ENCODE data around the gene STYX.

The STYX gene

DNA sequence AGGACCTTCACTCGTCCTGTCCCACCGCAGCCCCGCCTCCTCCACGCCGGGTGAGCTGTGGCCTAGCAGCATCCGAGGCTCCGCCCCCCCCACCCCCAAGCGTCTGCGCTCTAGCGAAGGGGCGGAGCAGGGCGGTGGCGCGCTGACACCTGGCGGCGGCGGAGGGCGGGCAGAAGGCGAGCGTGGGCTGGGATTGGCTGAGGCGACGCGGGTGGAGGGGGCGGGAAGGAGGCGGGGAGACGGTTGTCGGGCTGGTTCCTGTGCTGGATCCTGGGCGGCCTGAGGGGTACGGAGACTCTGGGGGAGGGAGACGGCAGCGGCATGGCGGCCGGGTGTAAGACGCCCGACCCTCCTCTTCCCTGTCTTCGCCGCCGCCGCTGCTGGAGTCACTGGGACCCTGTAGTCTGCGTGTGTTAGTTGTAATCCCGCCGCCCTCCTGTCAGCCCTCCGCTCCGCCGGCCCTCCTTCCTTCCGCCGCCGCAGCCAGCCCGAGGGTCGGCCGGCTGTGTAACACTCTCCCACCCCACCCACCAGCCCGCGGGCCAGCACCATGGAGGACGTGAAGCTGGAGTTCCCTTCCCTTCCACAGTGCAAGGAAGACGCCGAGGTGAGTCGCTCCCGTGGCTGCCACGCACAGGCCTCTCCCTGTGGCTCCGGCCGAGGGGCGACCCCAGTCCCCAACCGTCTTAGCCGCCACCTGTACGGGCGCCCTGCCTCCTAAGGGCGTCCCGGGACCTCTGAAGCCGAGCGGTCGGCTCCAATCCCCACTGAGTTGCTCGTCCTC lies at the start of gene STYX:
Gene STYX (plus strand): TSS at position 242 of the 784 bp plus-strand sequence. CDS start 309 bp downstream, at position 551.
- peak; percentile 97 for DNase-seq (ENCODE audit: low read depth)

DNA sequence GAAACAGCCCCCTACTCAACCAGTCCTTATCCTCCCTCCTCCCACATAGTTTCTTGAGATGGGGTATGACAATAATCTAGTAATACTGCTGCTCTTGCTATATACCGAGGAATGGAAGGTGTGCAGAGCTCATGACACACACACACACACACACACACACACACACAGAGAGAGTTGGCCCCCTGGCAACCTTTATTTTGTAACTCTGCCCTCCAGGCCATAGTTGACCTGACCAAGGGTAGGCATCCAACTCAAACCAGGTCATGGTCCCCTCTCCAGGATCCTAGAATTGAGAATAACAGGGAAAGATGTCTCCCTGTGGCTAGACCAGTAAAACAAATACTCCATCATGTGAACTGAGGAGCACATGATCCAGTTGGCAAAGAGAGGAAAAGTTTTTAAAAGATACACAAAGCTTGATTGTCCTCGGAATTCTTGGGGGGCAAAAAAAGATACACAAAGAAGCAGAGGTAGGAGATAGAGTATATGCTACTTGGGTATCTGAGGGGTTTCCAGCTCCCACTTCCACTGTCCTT lies 45.9 kb upstream of the STYX start:
- no peak for DNase-seq (ENCODE audit: low read depth)

- DNase-seq (ENCODE audit: low read depth) = no peak
These were observed 43.8 kb upstream of the STYX start for GRCh38 chr14:52686176-52686575.

GRCh38 chr14:52690983-52691760 lies 38.8 kb upstream of the STYX start:
- no peak for DNase-seq (ENCODE audit: low read depth)

DNA sequence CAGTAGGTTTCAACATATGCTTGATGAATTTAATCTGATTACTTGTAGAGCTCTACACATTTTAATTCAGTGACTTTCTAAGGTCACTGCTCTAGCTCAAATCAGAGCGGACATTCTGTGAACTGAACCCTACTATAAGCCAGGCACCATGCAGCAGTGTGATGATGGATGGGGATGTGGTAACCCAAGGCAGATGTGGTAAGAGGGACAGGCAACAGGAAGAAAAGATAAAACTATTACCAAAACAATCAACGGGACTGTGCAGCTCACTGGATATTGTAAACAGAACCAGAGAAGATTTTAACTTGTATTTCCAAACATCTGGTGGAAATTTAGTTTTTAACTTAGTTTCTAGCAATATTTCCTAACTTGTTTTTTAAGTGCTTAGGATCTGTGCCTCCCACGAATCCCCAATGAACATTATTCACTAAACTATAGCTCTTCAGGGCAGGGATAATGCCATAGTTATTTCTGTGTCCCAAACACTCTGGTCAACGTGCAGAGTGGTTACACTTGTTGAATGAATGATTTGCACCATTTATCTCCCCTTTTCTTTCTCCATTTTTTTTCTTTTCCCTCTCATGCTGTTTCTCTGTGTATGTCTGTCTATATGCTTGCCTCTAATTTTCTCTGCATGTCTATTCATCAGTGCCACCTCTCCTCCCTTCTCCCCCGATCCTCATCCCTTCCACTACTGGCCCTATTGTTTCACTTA lies 37.6 kb upstream of the STYX start:
- no peak for DNase-seq (ENCODE audit: low read depth)

GRCh38 chr14:52693036-52693435 lies 36.9 kb upstream of the STYX start:
- no peak for DNase-seq (ENCODE audit: low read depth)

- DNase-seq (ENCODE audit: low read depth) = no peak
These were observed 36.4 kb upstream of the STYX start for GRCh38 chr14:52693532-52693931.

DNA sequence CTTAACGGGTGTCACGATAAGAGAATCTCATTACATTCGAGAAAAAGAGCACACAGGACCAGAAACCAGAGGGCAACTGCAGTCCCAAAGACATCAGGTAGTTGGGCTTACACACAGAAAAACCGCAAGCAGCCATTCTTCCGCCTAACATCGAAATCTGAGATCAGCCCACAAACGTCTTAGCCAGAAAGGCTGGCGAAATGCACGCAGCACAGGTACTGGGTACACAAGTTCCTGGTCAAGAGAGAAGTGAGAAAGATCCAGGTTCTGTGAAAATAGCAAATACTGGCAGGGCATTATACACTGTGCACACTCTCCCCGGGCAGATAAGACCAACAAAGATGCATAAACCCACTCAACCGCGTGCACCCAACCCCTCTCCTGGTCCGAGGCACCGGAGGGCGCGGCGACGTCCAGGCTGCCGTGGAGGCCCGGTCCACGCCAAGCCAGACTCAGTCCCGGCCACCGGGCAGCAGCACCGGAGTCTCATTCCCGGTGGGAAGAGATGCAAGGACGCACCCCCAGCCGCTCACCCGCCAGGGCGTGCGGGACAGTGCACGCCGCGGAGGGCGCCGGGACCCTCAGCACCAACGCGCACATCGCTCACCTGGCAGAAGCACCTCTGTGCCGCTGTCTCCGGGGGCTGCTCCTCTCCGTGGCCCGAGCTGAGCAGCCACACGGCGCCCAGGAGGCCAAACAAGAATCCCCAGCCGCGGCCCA lies 35.0 kb upstream of the STYX start:
- peak; percentile 48 for DNase-seq (ENCODE audit: low read depth)

DNA sequence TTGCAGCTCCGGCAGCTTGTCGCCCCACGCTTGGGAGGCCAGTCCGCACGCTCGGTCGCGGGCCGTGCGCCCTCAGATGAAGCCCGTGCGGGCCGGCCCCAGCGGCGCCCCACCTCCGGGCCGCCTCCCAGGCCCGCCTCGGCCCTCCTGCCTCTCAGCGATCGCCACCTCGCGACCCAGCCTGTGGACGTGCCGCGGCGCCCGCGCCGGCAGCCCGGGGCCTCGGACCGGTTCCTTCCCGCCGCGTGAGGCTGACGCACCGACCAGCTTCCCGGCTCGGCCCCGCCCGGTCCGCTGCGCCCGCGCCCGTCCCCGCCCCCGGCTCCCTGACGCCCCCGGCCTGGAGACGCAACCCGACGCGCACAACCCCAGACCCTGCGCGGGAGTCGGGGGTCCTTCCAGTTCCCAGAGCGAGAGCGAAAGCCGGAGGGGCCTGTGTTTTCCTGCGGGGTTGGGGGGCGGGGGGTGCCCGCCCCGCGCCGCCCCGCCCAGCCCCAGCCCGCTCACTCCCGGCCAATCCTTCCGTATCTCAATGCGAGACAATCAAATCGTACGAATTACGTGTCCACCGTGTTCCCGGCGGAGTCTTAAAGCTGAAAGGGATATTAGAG lies 34.4 kb upstream of the STYX start, which contains the start of gene ERO1A:
Gene ERO1A (minus strand): TSS at position 78 of the 611 bp plus-strand sequence. CDS start 77 bp downstream, at position 1.
- DNase-seq (ENCODE audit: low read depth) = peak; percentile 43

DNA sequence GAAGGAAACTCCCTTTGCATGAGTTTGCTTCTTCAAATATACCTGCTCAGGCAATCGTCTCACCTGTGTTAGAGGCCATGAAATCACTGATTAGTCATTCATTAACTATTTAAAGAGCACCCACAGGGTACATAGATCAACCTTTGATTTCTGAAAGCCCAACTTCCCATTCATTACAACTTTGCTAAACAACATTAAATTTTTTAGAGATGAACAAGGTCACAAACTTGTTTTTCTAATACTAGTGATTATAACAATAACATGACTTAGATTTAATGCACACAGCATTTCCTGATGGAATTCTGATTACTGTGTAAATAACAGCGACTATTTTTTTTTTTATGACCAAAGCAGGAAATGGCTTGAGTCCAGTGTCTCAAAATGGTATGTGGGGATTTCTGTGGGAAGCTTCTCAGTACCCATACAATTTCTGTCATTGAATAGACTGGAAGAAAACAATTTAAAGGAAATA lies 29.2 kb upstream of the STYX start:
- no peak for DNase-seq (ENCODE audit: low read depth)

DNA sequence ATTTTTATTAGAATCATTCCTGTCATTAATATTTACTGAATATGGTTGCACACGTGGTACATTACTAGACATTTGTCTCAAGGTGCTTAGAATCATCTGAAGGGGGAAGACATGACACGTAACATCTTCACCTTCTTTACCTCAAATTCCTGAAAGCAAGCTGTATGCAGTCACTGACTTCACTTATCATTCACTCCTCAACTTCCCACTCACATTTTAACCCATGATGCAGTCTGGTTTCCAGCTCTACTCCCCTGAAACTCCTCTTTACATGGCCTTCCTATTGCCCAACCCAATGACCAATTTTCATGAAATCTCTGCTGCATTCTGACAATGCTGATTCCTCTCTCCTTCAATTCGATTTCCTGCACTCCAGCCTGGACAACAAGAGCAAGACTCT lies 28.7 kb upstream of the STYX start:
- DNase-seq (ENCODE audit: low read depth) = no peak

GRCh38 chr14:52703225-52703624 lies 26.7 kb upstream of the STYX start:
- DNase-seq (ENCODE audit: low read depth) = no peak

DNA sequence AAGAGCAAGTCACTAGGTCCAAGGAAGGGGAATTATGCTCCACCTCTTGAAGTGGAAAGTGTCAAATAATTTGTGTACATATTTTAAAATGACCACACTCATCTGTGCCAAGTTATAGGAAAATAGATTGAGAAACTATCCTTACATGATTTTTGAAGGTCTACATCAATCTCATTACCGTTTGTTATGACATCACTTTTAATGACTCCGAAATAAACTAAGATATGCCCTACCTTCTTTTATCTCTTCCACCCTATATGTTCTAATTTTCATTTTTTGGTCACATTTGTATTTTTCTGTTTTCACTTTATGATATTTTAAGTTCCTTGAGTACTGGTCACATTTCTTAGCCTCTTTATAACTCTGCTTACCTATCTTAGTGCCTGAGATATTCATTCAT lies 26.3 kb upstream of the STYX start:
- no peak for DNase-seq (ENCODE audit: low read depth)

DNA sequence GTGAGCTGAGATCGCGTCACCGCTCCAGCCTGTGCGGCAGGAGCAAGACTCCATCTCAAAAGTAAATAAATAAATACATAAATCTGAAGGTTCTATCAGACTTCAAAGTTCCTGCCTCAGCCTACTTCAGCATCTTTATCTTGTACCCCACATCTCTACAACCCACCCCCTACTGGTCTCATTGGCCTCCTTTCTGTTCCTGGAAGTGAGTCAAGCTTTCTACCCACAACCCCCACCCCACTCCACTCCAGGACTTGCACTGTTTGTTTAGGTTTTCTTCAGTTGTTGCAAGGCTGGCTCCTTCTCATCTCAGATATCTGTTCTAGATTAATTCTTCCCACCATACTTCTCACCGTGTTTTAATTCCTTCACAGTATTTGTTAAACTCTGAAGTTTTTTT lies 23.7 kb upstream of the STYX start:
- DNase-seq (ENCODE audit: low read depth) = peak; percentile 22

GRCh38 chr14:52706724-52707706 lies 23.0 kb upstream of the STYX start, which contains the start of gene PSMC6:
Gene PSMC6, plus strand, starts transcription at chr14:52707200. Its CDS starts 20 bp downstream, at chr14:52707220.
- DNase-seq (ENCODE audit: low read depth) = peak; percentile 93

DNA sequence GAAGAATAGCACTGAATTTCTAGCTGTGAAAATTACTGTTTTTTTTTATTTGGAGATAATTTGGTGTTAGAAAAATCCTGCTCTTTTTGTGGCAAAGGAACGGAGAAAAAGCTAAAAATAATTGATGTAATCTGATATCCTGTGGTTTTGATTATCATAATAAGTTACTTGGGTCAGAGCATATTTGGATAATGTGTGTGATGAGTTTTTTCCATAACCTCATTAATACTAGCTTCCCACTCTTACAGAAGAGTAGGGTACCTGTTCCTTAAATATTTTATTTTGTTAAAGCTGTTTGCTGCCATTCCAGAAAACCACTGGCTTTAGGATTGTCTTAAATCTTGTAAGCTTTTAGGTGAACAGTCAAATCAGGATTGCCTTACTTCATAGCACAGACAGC lies 18.3 kb upstream of the STYX start:
- DNase-seq (ENCODE audit: low read depth) = no peak

DNA sequence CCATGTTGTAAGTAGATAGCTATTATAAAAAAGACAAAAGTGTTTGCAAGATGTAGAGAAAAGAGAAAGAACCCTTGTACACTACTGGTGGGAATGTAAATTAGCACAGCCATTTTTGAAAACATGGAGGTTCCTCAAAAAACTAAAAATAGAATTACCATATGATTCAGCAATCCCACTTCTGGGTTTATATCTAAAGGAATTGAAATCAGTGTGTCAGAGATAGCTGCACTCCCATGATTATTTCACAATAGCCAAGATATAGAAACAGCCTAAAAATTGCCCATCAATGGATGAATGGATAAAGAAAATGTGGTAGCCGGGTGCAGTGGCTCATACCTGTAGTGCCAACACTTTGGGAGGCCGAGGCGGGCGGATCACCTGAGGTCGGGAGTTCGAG lies 13.8 kb upstream of the STYX start:
- no peak for DNase-seq (ENCODE audit: low read depth)

GRCh38 chr14:52723514-52724359 lies 6.2 kb upstream of the STYX start:
- no peak for DNase-seq (ENCODE audit: low read depth)

GRCh38 chr14:52724360-52724644 lies 5.7 kb upstream of the STYX start:
- no peak for DNase-seq (ENCODE audit: low read depth)

All from activated gamma-delta T cell treated with anti-CD3 and anti-CD28 coated beads, Interleukin-2, amount 50 U/mL, for 16 hours (primary cell).